ENCODE results near the gene CDCP1. TPM values are rescaled to one million over a fixed set of nuclear protein-coding genes. Genes with fewer than 3 reads are reported as not detected.
"Not testable (repeated sequence)": the region's sequence is repeated elsewhere in the genome, so short reads cannot be mapped to it uniquely, and the experiment has no call there.

The CDCP1 gene
- total and polyA plus RNA-seq, 4 donors, result 1.6 to 20.7 (median 4.2) TPM

- Histone ChIP-seq H3K36me3 (ENCODE audit: control insufficient read depth in 4 of 4, insufficient read depth in 4 of 4, low read length in 4 of 4) (no peaks in the 10 kb centered on the region), H3K4me3 (no peak overlapping the region), H3K9ac (ENCODE audit: insufficient read depth in 1 of 2, low read length in 2 of 2) (no peak overlapping the region), H3K9me3 (ENCODE audit: control insufficient read depth in 4 of 4, insufficient read depth in 3 of 4, low read length in 3 of 4) (peaks cover 0 to under 1% (median 0%) of the 10 kb centered on the region in 4 donors), H3K27me3 (ENCODE audit: control insufficient read depth in 3 of 3, insufficient read depth in 3 of 3, low read length in 2 of 3) (no peaks in the 10 kb centered on the region), H3K27ac (ENCODE audit: low read depth in 1 of 2, low read length in 1 of 2) (no peak overlapping the region), H3K4me1 (ENCODE audit: control insufficient read depth in 5 of 5, insufficient read depth in 5 of 5, low read length in 5 of 5) (no peaks in the 10 kb centered on the region)
- TF ChIP-seq CTCF (IDR thresholded peaks at IDR 0.05; ENCODE audit: control extremely low read depth, extremely low read depth), result no peak
- WGBS, 2 donors, result 70 to 81% methylated on average over 8 of the region's 8 CpGs
- DNase-seq (no peak), ATAC-seq (ENCODE audit: insufficient read depth, low FRiP score) (no peak)
Observed at GRCh38 chr3:45078910-45079522, 67.2 kb downstream of the CDCP1 start.

- not testable (repeated sequence) for H3K9me3 ChIP-seq (ENCODE audit: control insufficient read depth in 4 of 4, insufficient read depth in 3 of 4, low read length in 3 of 4); H3K9ac ChIP-seq (ENCODE audit: insufficient read depth in 1 of 2, low read length in 2 of 2); H3K27me3 ChIP-seq (ENCODE audit: control insufficient read depth in 3 of 3, insufficient read depth in 3 of 3, low read length in 2 of 3); H3K4me1 ChIP-seq (ENCODE audit: control insufficient read depth in 5 of 5, insufficient read depth in 5 of 5, low read length in 5 of 5); DNase-seq; H3K36me3 ChIP-seq (ENCODE audit: control insufficient read depth in 4 of 4, insufficient read depth in 4 of 4, low read length in 4 of 4); ATAC-seq (ENCODE audit: insufficient read depth, low FRiP score); H3K27ac ChIP-seq (ENCODE audit: low read depth in 1 of 2, low read length in 1 of 2); H3K4me3 ChIP-seq
- WGBS, 2 donors, result 43 to 96% methylated on average over 1 of the region's 1 CpG
Observed at GRCh38 chr3:45078256-45078655, 67.9 kb downstream of the CDCP1 start.

GRCh38 chr3:45075821-45076625, 70.2 kb downstream of the CDCP1 start:
- WGBS, 2 donors, result 75 to 79% methylated on average over 11 of the region's 11 CpGs
- DNase-seq (no peak), ATAC-seq (ENCODE audit: insufficient read depth, low FRiP score) (no peak)
- Histone ChIP-seq H3K9me3 (ENCODE audit: control insufficient read depth in 4 of 4, insufficient read depth in 3 of 4, low read length in 3 of 4) (peaks cover 0 to 2% (median 0%) of the 10 kb centered on the region in 4 donors), H3K27me3 (ENCODE audit: control insufficient read depth in 3 of 3, insufficient read depth in 3 of 3, low read length in 2 of 3) (no peaks in the 10 kb centered on the region), H3K4me3 (no peak overlapping the region), H3K27ac (ENCODE audit: low read depth in 1 of 2, low read length in 1 of 2) (peak overlapping the region in 1 of 2 donors; percentile 33), H3K9ac (ENCODE audit: insufficient read depth in 1 of 2, low read length in 2 of 2) (no peak overlapping the region), H3K36me3 (ENCODE audit: control insufficient read depth in 4 of 4, insufficient read depth in 4 of 4, low read length in 4 of 4) (no peaks in the 10 kb centered on the region), H3K4me1 (ENCODE audit: control insufficient read depth in 5 of 5, insufficient read depth in 5 of 5, low read length in 5 of 5) (no peaks in the 10 kb centered on the region)
- no peak for TF ChIP-seq CTCF (IDR thresholded peaks at IDR 0.05; ENCODE audit: control extremely low read depth, extremely low read depth)

- Histone ChIP-seq H3K4me1 (ENCODE audit: control insufficient read depth in 5 of 5, insufficient read depth in 5 of 5, low read length in 5 of 5) (no peaks in the 10 kb centered on the region), H3K4me3 (no peak overlapping the region), H3K9ac (ENCODE audit: insufficient read depth in 1 of 2, low read length in 2 of 2) (no peak overlapping the region), H3K36me3 (ENCODE audit: control insufficient read depth in 4 of 4, insufficient read depth in 4 of 4, low read length in 4 of 4) (no peaks in the 10 kb centered on the region), H3K9me3 (ENCODE audit: control insufficient read depth in 4 of 4, insufficient read depth in 3 of 4, low read length in 3 of 4) (peaks cover 0 to 2% (median 0%) of the 10 kb centered on the region in 4 donors), H3K27ac (ENCODE audit: low read depth in 1 of 2, low read length in 1 of 2) (no peak overlapping the region), H3K27me3 (ENCODE audit: control insufficient read depth in 3 of 3, insufficient read depth in 3 of 3, low read length in 2 of 3) (no peaks in the 10 kb centered on the region)
- no peak for ATAC-seq (ENCODE audit: insufficient read depth, low FRiP score)
- DNase-seq, result no peak
- no peak for TF ChIP-seq CTCF (IDR thresholded peaks at IDR 0.05; ENCODE audit: control extremely low read depth, extremely low read depth)
Observed at GRCh38 chr3:45071075-45071474, 75.1 kb downstream of the CDCP1 start.

Measured in lung (tissue), 12 donors.